CD14-positive monocyte (primary cell): Measurements from ENCODE around the gene AKR1C1. TPM values are rescaled to one million over a fixed set of nuclear protein-coding genes. Genes with fewer than 3 reads are reported as not detected.
"Not testable (repeated sequence)": the region's sequence is repeated elsewhere in the genome, so short reads cannot be mapped to it uniquely, and the experiment has no call there.

Experiments used
- DNase-seq, 3 donors: peaks; one replicate each; pipeline ENCODE4 v3.0.0-alpha.2; 2011 to 2022
- H2AFZ ChIP-seq: 2 replicates; pipeline ENCODE4 v1.6.0; 2012; ENCODE audit warnings: mild to moderate bottlenecking, low read depth, low read length, inconsistent platforms; ENCODE audit not compliant: insufficient read depth, poor library complexity, severe bottlenecking
- H3K27ac ChIP-seq, 2 donors: 1 replicate in 1 of 2; 2 replicates in 1 of 2; pipeline ENCODE4 v1.5.1; 2012 to 2013; ENCODE audit warnings: low read length in 2 of 2, control low read depth in 1 of 2, inconsistent platforms in 1 of 2, low read depth in 1 of 2, mild to moderate bottlenecking in 1 of 2
- H3K27me3 ChIP-seq, 2 donors: one replicate each; pipeline versions ENCODE4 v1.6.0 to v1.6.1; 2011 to 2013; ENCODE audit warnings: low read length in 2 of 2; ENCODE audit not compliant: control insufficient read depth in 2 of 2, insufficient read depth in 2 of 2
- H3K36me3 ChIP-seq, 2 donors: replicated peaks in 1 of 2; 1 replicate in 1 of 2; 2 replicates in 1 of 2; pipeline versions ENCODE4 v1.5.1 to v1.6.1; 2012 to 2013; ENCODE audit warnings: low read length in 2 of 2, control low read depth in 1 of 2, inconsistent platforms in 1 of 2, mild to moderate bottlenecking in 1 of 2; ENCODE audit not compliant: insufficient read depth in 2 of 2, control insufficient read depth in 1 of 2
- H3K4me1 ChIP-seq, 2 donors: 1 replicate in 1 of 2; 2 replicates in 1 of 2; pipeline versions ENCODE4 v1.5.1 to v1.6.1; 2012 to 2013; ENCODE audit warnings: low read length in 2 of 2, control low read depth in 1 of 2, inconsistent platforms in 1 of 2, mild to moderate bottlenecking in 1 of 2, moderate library complexity in 1 of 2; ENCODE audit not compliant: insufficient read depth in 2 of 2, control insufficient read depth in 1 of 2
- H3K4me2 ChIP-seq: replicated peaks from 2 replicates; pipeline ENCODE3; 2012; ENCODE audit warnings: low read length, moderate library complexity, mild to moderate bottlenecking; ENCODE audit not compliant: poor library complexity, severe bottlenecking; ENCODE audit errors: extremely low read depth
- H3K4me3 ChIP-seq, 3 experiments: fragments of 200-600 bp in 1 of 3; sonication (generic) in 1 of 3; replicated peaks in 1 of 3; 1 replicate in 2 of 3; 2 replicates in 1 of 3; pipeline ENCODE4 v1.5.1; 2011 to 2013; ENCODE audit warnings: low read length in 3 of 3, mild to moderate bottlenecking in 3 of 3, control low read depth in 2 of 3, low read depth in 2 of 3, inconsistent platforms in 1 of 3, moderate library complexity in 1 of 3
- H3K79me2 ChIP-seq: 2 replicates; pipeline ENCODE4 v1.6.0; 2012; ENCODE audit warnings: mild to moderate bottlenecking, control low read depth, inconsistent platforms, low read length, moderate library complexity; ENCODE audit not compliant: insufficient read depth
- H3K9ac ChIP-seq: 2 replicates; pipeline ENCODE4 v1.6.0; 2017; ENCODE audit warnings: low read length, mild to moderate bottlenecking; ENCODE audit not compliant: insufficient read depth, poor library complexity, severe bottlenecking
- H3K9me3 ChIP-seq, 2 donors: replicated peaks in 1 of 2; 1 replicate in 1 of 2; 2 replicates in 1 of 2; pipeline versions ENCODE4 v1.5.1 to v1.6.1; 2012 to 2013; ENCODE audit warnings: low read length in 2 of 2, control low read depth in 1 of 2; ENCODE audit not compliant: control insufficient read depth in 1 of 2, insufficient read depth in 1 of 2
- H4K20me1 ChIP-seq: 2 replicates; pipeline ENCODE4 v1.6.0; 2012; ENCODE audit warnings: mild to moderate bottlenecking, low read length, control low read depth, moderate library complexity; ENCODE audit not compliant: insufficient read depth
- H3K27ac Mint-ChIP-seq, 7 donors: one replicate each; pipeline ENCODE4 v1.8.0; 2020; ENCODE audit warnings: mild to moderate bottlenecking in 7 of 7, mixed read lengths in 7 of 7, moderate library complexity in 6 of 7, inconsistent platforms in 2 of 7
- H3K27me3 Mint-ChIP-seq, 3 donors: one replicate each; pipeline ENCODE4 v1.8.0; 2021 to 2022; ENCODE audit warnings: low read depth in 3 of 3, mild to moderate bottlenecking in 3 of 3, mixed read lengths in 3 of 3, moderate library complexity in 3 of 3, inconsistent platforms in 1 of 3
- H3K36me3 Mint-ChIP-seq, 2 donors: one replicate each; pipeline ENCODE4 v1.8.0; 2020; ENCODE audit warnings: mixed read lengths in 2 of 2, inconsistent platforms in 1 of 2, mild to moderate bottlenecking in 1 of 2
- H3K4me1 Mint-ChIP-seq: one replicate; pipeline ENCODE4 v1.8.0; 2020; ENCODE audit warnings: mild to moderate bottlenecking, mixed read lengths
- H3K4me3 Mint-ChIP-seq, 2 donors: one replicate each; pipeline ENCODE4 v1.8.0; 2020; ENCODE audit warnings: mild to moderate bottlenecking in 2 of 2, mixed read lengths in 2 of 2, moderate library complexity in 1 of 2
- H3K9me3 Mint-ChIP-seq, 7 donors: one replicate each; pipeline ENCODE4 v1.8.0; 2020 to 2022; ENCODE audit warnings: mixed read lengths in 7 of 7, mild to moderate bottlenecking in 6 of 7, moderate library complexity in 6 of 7, inconsistent platforms in 2 of 7
- WGBS: methylation state at CpG from one replicate; pipeline ENCODE4 v1.1.5; 2013; ENCODE audit warnings: missing lambda C conversion rate; ENCODE audit not compliant: insufficient coverage; 5-methylcytosine and 5-hydroxymethylcytosine counted together
- intact Hi-C, 2 donors: fragments of 100-400 bp; cut with micrococcal nuclease; formaldehyde crosslinking; loops; one replicate each; pipeline versions ENCODE4 v1.15.0 to v1.15.1; 2023
- polyA plus RNA-seq, 3 donors: library from polyadenylated mRNA; depleted of rRNA in 1 of 3; unstranded in 2 of 3; stranded (reverse) in 1 of 3; fragments of 300-500 nt in 2 of 3; fragments of >200 nt in 1 of 3; fragmentation: Illumina TruSeq in 2 of 3; gene quantifications; 1 replicate in 2 of 3; 2 replicates in 1 of 3; pipeline ENCODE4 v1.2.3, GENCODE V29; 2012 to 2021
- TF ChIP-seq, protein P1 (sequence below): fragments of 200-600 bp; IDR thresholded peaks from one replicate; pipeline ENCODE4 v1.8.0; 2022; ENCODE audit warnings: antibody characterized with exemption, mild to moderate bottlenecking

The AKR1C1 gene
- polyA plus RNA-seq, 3 donors = 0.07 to 0.85 TPM; not detected in 1

DNA sequence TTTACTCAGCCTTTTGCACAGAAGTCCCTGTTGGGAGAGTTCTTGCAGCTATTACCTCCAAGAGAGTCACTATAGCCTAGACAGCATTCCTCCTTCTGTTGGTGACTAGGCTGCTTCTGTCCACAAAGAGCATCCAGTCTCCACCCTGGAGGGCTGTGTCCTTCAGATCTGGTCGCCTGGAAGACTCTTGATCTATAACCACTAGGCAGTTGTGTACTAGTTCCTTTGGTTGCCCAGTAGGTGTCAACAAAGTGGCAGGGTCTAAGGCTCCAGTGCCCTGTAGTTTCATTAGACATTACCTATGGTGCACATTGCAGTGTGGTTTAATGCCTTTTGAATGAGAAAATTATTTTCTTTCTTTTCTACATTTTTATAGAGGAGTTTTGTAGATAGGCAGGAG lies 51.7 kb downstream of the AKR1C1 start:
- no CpG with 5 or more reads among the region's 1 CpG for WGBS
- no peak overlapping the region for H3K9ac ChIP-seq
- H3K27me3 ChIP-seq = no peaks in the 10 kb centered on the region
- Mint-ChIP-seq H3K36me3 (no peaks in the 10 kb centered on the region), H3K4me3 (no peak overlapping the region), H3K27me3 (no peaks in the 10 kb centered on the region), H3K9me3 (no peaks in the 10 kb centered on the region), H3K27ac (no peak overlapping the region), H3K4me1 (no peaks in the 10 kb centered on the region)
- TF ChIP-seq, protein P1, sequence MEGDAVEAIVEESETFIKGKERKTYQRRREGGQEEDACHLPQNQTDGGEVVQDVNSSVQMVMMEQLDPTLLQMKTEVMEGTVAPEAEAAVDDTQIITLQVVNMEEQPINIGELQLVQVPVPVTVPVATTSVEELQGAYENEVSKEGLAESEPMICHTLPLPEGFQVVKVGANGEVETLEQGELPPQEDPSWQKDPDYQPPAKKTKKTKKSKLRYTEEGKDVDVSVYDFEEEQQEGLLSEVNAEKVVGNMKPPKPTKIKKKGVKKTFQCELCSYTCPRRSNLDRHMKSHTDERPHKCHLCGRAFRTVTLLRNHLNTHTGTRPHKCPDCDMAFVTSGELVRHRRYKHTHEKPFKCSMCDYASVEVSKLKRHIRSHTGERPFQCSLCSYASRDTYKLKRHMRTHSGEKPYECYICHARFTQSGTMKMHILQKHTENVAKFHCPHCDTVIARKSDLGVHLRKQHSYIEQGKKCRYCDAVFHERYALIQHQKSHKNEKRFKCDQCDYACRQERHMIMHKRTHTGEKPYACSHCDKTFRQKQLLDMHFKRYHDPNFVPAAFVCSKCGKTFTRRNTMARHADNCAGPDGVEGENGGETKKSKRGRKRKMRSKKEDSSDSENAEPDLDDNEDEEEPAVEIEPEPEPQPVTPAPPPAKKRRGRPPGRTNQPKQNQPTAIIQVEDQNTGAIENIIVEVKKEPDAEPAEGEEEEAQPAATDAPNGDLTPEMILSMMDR = no peak
- H3K9me3 ChIP-seq = no peaks in the 10 kb centered on the region
- no peak overlapping the region for H3K4me2 ChIP-seq
- no peaks in the 10 kb centered on the region for H4K20me1 ChIP-seq
- no peak overlapping the region for H3K4me3 ChIP-seq
- no peaks in the 10 kb centered on the region for H3K36me3 ChIP-seq
- intact Hi-C loops = no loop called here
- no peaks in the 10 kb centered on the region for H3K4me1 ChIP-seq
- H3K27ac ChIP-seq = no peak overlapping the region
- no peak overlapping the region for H2AFZ ChIP-seq
- no peaks in the 10 kb centered on the region for H3K79me2 ChIP-seq
- DNase-seq = no peak

DNA sequence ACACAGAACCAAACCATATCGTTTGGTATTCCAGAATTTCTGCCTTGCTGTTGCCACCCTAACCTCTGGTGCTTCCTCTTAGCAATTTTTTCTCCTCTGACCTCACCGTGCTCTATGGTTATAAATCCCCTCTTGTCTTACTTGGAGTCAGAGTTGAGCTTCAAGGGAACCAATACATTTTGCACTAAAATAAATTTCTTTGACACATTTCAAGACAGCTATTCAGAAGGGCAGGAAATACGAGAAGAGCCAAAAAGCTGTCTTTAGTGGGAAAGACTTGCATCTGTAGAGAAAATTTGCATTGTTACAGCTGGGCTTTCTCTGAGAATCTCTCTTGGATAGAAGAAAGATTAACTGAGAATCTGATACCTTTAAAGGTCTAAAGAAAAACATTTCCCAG lies 54.9 kb downstream of the AKR1C1 start:
- 19% methylated on average over 1 of the region's 3 CpGs for WGBS
- Histone ChIP-seq H2AFZ (no peak overlapping the region), H3K27me3 (no peaks in the 10 kb centered on the region), H3K36me3 (no peaks in the 10 kb centered on the region), H3K4me2 (no peak overlapping the region), H4K20me1 (no peaks in the 10 kb centered on the region), H3K4me1 (peaks cover 0 to 6% of the 10 kb centered on the region in 2 donors), H3K79me2 (no peaks in the 10 kb centered on the region), H3K4me3 (no peak overlapping the region), H3K9me3 (no peaks in the 10 kb centered on the region), H3K9ac (no peak overlapping the region), H3K27ac (no peak overlapping the region)
- Mint-ChIP-seq H3K36me3 (no peaks in the 10 kb centered on the region), H3K4me1 (peaks cover 7% of the 10 kb centered on the region), H3K27ac (no peak overlapping the region), H3K27me3 (no peaks in the 10 kb centered on the region), H3K9me3 (no peaks in the 10 kb centered on the region), H3K4me3 (no peak overlapping the region)
- DNase-seq = no peak
- intact Hi-C loops = no loop called here
- TF ChIP-seq, protein P1 = no peak

DNA sequence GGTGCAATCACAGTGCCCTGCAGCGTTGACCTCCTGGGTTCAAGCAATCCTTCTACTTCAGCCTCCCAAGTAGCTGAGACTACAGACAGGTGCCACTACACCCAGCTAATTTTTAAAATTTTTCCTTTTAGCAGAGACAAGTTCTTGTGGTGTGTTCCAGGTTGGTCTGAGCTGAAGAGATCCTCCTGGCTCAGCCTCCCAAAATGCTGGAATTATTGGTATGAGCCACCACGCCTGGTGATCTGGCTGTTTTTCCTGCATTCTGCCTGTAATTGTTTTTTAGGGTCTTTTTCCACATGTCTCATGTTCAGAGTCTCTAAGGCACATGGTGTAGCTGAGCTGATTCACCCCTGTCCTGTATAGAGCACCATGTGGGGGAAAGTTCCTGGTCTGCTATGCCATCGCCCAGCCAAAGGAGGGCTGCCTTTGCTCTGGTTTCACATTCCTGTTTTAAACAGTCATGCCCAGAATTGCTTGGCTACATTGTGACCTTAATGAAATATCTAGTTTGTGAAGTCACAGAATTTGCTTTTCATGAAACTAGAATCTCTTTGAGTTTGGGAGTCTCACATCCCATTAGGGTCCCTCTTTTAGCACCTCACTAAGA lies 55.6 kb downstream of the AKR1C1 start:
- intact Hi-C loops, H3K27me3 ChIP-seq, H3K36me3 Mint-ChIP-seq, H3K27me3 Mint-ChIP-seq, H3K27ac ChIP-seq, DNase-seq, H3K4me1 Mint-ChIP-seq, H3K4me3 ChIP-seq, H2AFZ ChIP-seq, H4K20me1 ChIP-seq, H3K79me2 ChIP-seq, H3K9me3 ChIP-seq, H3K36me3 ChIP-seq, H3K9me3 Mint-ChIP-seq, H3K4me1 ChIP-seq, H3K4me3 Mint-ChIP-seq, H3K4me2 ChIP-seq, H3K9ac ChIP-seq, H3K27ac Mint-ChIP-seq: not testable (repeated sequence)
- 60% methylated on average over 1 of the region's 3 CpGs for WGBS
